H7 (cell line): Measurements from ENCODE around the gene GNAZ. TPM values are rescaled to one million over a fixed set of nuclear protein-coding genes. Genes with fewer than 3 reads are reported as not detected.

Source experiments
- DNase-seq: peaks from one replicate; pipeline ENCODE4 v3.0.0; 2012
- H3K27me3 ChIP-seq: 2 replicates; pipeline ENCODE4 v1.6.0; 2011; ENCODE audit warnings: mild to moderate bottlenecking, low read length; ENCODE audit not compliant: control insufficient read depth, insufficient read depth
- H3K36me3 ChIP-seq: replicated peaks from 2 replicates; pipeline ENCODE4 v1.5.1; 2011; ENCODE audit warnings: low read length; ENCODE audit not compliant: control insufficient read depth, insufficient read depth
- H3K4me3 ChIP-seq: 2 replicates; pipeline ENCODE4 v1.5.1; 2011; ENCODE audit warnings: low read depth, mild to moderate bottlenecking, control low read depth, low read length, moderate library complexity; ENCODE audit not compliant: insufficient read depth
- total RNA-seq: library from RNA; depleted of rRNA; stranded (reverse); fragments of >200 nt; shearing (Covaris generic); gene quantifications from 2 replicates; pipeline ENCODE4 v1.2.3, GENCODE V29; 2014

Gene GNAZ
- total RNA-seq, 1 experiment from 2014 or later: 18.0 TPM

- H3K27me3 ChIP-seq: peaks cover 27% of the 10 kb centered on the region
- H3K4me3 ChIP-seq: no peak overlapping the region
- no peaks in the 10 kb centered on the region for H3K36me3 ChIP-seq
- no peak for DNase-seq
Observed at GRCh38 chr22:23073526-23074229, 3.4 kb downstream of the GNAZ start.

GRCh38 chr22:23074451-23074850 is 4.1 kb downstream of the GNAZ start:
- H3K4me3 ChIP-seq: no peak overlapping the region
- no peaks in the 10 kb centered on the region for H3K36me3 ChIP-seq
- DNase-seq: no peak
- H3K27me3 ChIP-seq: peaks cover 19% of the 10 kb centered on the region

- DNase-seq: peak; percentile 41
Observed at GRCh38 chr22:23075050-23075449, 4.7 kb downstream of the GNAZ start.

GRCh38 chr22:23075525-23076216 is 5.4 kb downstream of the GNAZ start:
- H3K4me3 ChIP-seq: no peak overlapping the region
- H3K36me3 ChIP-seq: no peaks in the 10 kb centered on the region
- DNase-seq: no peak
- H3K27me3 ChIP-seq: peaks cover 15% of the 10 kb centered on the region

More at GRCh38 chr22:23075050-23075449, 4.7 kb downstream of the GNAZ start:
- Histone ChIP-seq H3K27me3 (peaks cover 15% of the 10 kb centered on the region), H3K36me3 (no peaks in the 10 kb centered on the region), H3K4me3 (no peak overlapping the region)

GRCh38 chr22:23076896-23077572 is 6.7 kb downstream of the GNAZ start:
- Histone ChIP-seq H3K4me3 (no peak overlapping the region), H3K36me3 (no peaks in the 10 kb centered on the region), H3K27me3 (peaks cover 1% of the 10 kb centered on the region)
- DNase-seq: no peak

- no peaks in the 10 kb centered on the region for H3K36me3 ChIP-seq
- no peaks in the 10 kb centered on the region; the same call in 1 of the 2 replicates for H3K27me3 ChIP-seq
- DNase-seq: peak; percentile 51
- no peak overlapping the region for H3K4me3 ChIP-seq
Observed at GRCh38 chr22:23077627-23078461, 7.5 kb downstream of the GNAZ start.

GRCh38 chr22:23078462-23078787 is 8.1 kb downstream of the GNAZ start:
- Histone ChIP-seq H3K36me3 (no peaks in the 10 kb centered on the region), H3K27me3 (no peaks in the 10 kb centered on the region), H3K4me3 (no peak overlapping the region)
- no peak for DNase-seq

GRCh38 chr22:23079240-23079768 is 9.0 kb downstream of the GNAZ start:
- Histone ChIP-seq H3K4me3 (no peak overlapping the region), H3K27me3 (no peaks in the 10 kb centered on the region), H3K36me3 (no peaks in the 10 kb centered on the region)
- no peak for DNase-seq

- H3K4me3 ChIP-seq: no peak overlapping the region
- H3K36me3 ChIP-seq: no peaks in the 10 kb centered on the region
- no peaks in the 10 kb centered on the region for H3K27me3 ChIP-seq
- no peak for DNase-seq
Observed at GRCh38 chr22:23079814-23080521, 9.6 kb downstream of the GNAZ start.

GRCh38 chr22:23080613-23081290 is 10.4 kb downstream of the GNAZ start:
- no peak for DNase-seq
- no peak overlapping the region for H3K4me3 ChIP-seq
- H3K36me3 ChIP-seq: no peaks in the 10 kb centered on the region
- no peaks in the 10 kb centered on the region for H3K27me3 ChIP-seq

GRCh38 chr22:23082534-23083314 is 12.4 kb downstream of the GNAZ start:
- no peak overlapping the region for H3K4me3 ChIP-seq
- no peaks in the 10 kb centered on the region for H3K27me3 ChIP-seq
- DNase-seq: no peak
- H3K36me3 ChIP-seq: no peaks in the 10 kb centered on the region

- no peak for DNase-seq
- Histone ChIP-seq H3K4me3 (no peak overlapping the region), H3K27me3 (no peaks in the 10 kb centered on the region), H3K36me3 (no peaks in the 10 kb centered on the region)
Observed at GRCh38 chr22:23083315-23084021, 13.1 kb downstream of the GNAZ start.
